Embryonic facial prominence (tissue), 1 donor: Measurements from ENCODE around the gene SEMA4D.

Experiments
- DNase-seq: peaks from one replicate; pipeline ENCODE4 v3.0.0-alpha.2; 2016; ENCODE audit errors: extremely low spot score

The SEMA4D gene

DNA sequence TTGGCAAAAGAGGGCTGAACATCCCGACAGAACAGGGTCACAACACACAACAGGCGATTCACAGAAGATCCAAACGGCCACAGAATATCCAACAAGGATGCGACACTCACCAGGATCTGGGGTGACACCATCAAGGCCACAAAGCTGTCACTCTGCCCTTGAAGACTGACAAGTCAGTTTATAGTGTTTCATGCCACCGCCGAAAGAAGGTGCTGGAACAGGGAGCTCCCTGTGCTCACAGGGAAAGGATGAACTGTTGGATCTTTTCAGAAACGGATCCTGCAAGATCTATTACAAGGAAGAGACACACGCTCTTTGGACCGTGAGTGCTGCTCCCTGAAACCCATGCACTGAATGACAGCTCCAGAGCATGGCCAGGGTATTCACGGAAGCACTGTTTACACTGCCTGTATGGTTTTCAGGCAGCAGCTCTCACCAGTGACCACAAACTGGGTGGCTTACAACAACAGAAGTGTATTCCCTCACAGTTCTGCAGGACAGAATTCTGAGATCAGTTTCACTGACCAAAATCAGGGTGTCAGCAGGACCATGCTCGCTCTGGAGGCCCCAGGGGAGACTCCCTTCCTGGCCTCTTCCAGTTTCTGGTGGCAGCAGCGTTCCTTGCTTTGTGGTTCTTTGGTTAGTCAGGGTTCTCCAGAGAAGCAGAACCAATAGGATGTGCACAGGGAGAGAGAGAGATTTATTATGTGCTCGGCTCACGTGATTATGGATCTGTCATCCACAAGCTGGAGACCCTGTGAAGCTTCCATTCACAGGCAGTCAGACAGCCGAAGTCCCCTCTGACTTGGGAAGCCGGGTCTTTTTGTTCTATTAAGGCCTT, 52.8 kb downstream of the SEMA4D start:
- DNase-seq, result no peak

DNA sequence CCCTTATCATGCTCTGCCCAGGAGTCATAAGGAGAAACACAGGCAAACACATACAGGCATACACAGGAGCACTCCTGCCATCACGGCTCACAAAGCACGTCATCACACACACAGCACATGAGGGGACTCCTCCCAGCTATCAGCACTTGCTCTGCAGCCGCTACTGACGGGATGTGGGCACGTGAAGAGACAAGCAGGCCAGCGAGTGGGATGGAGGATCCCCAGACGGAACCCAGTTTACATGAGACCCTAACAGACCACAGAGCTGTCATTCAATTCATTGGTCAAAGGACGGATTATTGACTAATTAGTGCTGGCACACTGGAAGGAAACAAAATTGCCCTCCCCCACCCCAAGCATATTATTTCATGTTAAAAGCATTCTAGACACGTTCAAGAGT, 53.6 kb downstream of the SEMA4D start:
- no peak for DNase-seq

DNA sequence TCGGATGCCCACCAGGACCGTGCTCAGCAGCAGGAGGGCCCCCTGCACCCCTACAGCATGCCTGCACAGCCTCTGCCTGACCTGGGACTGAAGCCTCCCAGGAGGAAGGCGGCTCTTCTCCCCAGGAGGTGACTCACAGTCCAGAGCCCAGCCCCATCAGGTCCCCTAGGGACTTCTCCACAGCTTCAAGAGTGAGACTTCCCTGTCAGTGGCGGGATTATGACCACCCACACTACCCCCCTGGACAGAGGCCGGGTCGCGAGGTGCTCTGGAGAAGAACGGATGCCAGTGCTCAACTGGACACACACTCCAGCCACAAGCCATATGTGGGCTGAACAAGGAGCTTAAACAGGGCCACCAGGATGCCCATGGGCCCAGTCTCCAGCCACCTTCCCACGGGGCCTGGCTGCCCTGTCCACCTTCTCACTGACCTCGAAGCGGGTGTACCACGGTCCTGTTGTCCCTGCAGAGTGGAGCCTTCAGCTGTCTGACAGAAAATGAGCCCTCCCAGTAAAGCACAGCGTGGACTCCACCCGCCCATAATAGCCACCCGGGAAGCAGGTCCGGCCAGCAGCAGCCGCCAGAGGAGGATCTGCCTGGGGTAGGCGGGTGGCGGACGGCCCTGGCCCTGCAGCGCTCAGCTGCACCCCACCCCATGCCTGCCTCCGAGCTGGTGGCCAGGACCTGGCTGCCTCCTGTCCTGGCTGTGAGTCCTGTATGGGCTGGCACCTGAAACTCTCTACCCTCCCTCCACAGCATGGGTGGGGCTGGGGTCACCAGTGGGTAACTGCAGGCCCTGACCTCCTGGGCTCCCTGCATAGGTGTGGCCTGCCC, 54.7 kb downstream of the SEMA4D start:
- DNase-seq, result no peak

DNA sequence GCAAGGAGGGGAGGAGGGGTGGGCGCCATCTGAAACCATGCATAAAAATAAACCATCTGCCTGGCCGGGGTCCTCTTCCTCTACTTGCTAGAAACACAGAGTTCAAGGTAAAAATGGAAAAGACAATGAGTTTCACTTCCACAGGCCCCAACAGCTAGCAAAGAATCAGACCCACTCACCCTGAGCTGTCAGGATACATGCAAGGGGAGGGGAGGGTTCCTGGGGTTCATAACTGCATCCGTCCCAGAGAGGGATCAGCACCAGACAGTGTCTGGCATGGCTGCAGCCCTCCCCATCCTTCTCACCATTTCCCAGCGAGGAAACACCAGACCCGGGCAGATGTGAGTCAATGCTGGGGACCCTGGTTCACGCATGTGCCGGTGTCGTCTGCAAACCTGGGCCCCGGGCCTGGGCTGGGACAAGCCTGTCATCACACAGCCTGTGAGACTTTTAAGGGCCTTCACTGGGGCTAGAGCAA, 55.4 kb downstream of the SEMA4D start:
- no peak for DNase-seq

DNA sequence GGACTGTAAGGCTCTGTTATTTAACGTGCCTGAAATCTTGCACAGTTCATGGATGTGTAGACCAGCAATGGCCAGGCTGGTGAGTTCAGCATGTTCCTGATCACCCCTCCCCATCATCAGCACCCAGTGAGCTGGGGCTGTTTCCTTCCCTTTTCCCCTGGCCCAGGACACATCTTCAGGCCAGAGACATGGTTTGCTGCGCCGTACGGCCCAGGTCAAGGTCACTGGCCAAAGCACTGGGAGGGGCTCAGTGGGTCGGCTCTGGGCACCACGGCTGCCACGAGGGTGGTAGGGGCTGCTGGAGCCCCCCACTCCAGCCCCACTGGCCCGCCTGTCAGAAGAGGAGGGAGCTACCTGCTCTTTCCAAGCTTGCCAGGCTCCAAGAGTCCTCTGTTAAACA, 55.9 kb downstream of the SEMA4D start:
- no peak for DNase-seq

DNA sequence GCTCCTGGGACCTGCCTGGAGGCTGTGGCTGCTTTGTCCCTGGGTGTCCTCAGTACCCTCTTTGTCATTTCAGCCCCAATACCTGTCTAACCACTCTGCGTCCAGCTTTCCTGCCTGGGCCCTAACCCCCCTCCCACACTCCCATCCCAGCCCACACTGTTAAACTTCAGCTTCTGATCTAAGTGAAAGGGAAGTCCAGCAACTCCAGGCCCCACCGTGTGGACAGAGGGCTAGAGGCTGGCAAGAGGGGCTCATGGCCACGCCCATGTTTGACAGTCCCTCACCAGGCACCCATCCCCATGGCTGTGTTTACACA, 56.3 kb downstream of the SEMA4D start:
- no peak for DNase-seq

DNA sequence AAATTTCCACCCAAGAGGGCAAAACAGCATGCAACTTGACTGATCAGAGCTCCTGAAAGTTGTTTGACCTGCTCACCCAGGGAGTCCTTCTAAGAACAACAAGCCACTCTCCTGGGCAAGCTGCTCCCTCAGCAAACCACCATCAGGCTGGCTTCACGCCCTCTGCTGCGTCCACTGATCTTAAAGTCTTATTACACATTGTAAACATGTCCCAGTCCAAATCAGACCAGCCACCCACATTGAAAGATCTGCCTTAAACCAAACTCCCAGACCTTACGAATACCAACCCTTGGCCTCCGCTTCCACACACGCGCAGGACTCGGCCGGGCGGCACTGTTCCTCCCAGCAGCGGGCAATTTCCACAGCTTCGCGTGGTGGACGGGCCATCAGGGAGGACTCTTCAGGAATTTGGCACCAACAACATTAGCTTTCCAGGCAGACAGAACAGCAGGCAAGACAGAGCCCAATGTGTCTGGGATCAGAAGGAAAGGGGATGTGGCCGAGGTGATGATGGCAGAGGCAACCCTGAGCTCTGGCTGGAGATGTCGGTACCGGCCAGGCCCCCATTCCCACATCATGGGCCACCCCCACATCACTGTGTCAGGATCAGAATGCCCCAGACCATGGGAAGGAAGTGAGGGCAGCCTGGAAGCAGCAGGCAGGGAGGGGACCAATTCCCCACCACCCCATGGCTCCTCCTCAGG, 56.8 kb downstream of the SEMA4D start:
- no peak for DNase-seq

DNA sequence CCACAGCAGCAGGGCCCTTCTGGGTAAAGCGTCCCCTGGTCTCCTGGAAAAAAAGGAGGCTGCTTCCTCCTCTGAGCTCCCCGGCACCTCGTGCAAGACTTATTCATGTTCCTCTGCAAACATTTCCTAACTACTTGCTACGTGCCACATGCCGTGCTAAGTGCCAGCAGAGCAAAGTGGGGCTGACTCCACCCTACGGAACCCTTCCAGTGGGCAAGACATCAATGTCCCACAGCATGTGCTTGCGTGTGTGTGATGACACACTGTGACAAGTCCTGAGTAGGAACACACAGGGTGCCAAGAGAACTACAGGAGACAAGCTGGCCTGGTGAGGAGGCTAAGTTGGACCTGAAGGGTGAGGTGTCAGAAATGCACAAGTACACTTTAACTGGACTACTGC, 57.4 kb downstream of the SEMA4D start:
- DNase-seq, result no peak

DNA sequence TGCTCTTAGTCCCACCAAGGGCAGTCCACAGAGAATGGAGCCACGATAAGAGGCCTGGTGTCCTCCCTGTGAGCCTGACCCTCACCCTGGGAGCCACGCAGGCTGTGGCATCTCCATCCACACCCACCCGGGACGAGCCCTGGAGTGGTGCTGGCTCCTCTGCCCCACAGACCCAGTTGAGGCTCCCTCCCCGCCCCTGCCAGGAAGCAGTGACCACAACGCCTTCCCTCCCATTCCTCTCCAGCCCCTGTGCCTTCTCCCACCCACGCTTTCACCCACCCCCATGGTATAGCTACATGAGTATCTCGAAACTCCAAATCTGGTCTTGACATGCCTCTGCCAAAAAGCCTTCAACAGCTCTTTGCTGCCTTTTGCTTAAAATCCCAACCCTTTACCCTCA, 57.9 kb downstream of the SEMA4D start:
- DNase-seq, result no peak

DNA sequence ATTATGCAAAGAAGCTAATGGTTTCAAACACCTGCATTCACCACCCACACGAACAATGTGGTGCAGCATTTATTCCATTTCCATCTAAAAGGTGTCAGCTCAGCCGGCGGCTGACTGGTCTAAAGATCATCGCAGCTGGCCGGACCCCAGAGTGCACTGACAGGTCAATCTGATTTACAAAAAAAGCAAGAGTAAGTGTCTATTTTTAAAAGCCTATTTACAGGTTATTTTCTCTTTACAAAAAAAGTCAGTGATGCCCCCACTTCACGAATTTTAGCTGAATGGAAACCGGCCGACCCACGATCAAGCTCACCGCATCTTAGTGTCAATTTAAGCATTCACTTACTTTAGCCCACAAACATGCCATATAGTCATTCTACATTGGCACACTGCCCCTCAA, 58.3 kb downstream of the SEMA4D start:
- DNase-seq, result no peak

DNA sequence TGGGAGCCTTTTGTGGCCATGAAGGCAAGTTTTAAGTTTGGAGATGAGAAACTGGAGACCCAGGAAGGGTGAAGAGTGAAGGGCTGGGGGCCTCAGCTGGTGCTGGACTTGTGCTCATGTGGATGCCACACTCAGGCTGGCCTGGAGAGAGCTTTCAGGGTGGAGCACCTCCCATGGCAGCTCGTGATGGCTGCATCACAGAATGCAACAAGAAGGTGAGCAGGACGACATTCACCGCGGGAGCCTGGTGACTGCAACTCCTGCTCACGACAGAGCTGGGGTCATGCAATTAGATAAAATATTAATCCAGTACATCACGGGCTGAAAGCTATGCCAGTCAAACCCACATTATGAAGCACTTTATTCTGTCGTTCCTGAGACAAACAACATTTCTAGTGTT, 59.7 kb downstream of the SEMA4D start:
- no peak for DNase-seq

DNA sequence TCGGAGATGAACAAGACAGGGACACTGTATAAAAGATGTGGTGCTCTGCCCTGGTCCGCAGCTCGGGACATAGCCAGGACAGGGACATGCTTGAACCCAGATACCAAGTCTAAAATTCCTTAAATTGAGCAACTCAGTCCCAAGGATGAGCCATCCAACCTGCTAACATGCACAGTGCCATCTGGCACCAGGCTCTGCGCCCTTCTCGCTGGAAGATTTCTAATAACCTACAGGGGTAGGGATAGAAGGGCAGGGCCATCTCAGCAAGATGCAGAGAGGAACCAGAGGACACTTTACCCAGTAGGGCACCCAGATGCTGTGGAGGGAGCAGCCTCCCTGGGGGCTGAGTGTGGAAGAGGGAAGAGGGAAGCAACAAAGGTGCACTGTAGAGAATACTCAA, 60.1 kb downstream of the SEMA4D start:
- DNase-seq, result no peak

DNA sequence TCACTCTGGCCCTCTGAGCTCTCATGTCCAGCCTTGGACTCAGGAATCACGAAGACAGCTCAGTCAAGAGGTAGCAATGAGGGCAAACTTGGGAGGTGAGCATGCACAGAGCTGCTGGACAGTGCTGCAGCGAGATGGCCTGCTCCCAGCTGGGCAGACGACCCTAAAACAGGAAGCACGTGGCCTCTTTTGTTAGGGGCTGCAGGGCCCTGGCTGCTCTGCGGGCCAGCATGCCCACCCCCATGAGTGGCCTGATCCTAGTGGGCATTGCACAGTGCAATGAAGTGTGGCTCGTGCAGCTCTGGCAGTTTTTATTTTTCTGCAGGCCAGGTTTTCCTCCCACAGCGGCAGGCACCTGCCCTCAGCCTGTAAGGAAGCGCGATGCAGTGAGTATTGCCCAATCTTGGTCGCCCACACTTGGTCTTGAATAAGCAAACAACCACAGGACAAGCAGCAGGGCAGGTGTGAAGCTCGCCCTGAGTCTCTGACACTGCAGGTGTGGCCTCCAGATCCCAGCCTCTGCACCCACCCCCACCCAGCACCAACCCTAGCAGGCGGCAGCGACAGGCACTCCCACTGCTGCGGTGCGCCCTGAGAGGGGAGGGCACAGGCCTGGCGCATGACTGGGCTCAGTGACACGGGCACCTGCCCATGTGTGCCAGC, 60.8 kb downstream of the SEMA4D start:
- no peak for DNase-seq

DNA sequence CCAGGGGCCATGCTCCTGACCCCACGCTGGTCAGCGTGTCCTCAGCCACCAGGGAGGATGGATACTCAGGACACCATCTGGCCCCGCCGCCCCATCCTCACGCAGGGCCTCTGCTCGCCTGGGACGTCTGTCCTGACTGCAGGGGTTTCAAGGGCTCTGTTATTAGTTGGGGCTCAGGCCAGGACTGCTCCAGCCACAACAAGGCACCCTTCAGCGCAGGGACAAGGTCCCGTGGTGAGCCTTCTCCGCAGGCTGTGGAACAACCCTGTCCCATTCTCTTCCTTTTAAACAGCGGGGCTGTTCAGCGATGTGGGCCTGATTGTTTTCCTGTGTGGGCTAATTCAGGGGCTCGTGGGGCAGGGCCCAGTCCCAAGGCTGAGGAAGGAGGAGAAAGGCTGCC, 61.6 kb downstream of the SEMA4D start:
- no peak for DNase-seq

DNA sequence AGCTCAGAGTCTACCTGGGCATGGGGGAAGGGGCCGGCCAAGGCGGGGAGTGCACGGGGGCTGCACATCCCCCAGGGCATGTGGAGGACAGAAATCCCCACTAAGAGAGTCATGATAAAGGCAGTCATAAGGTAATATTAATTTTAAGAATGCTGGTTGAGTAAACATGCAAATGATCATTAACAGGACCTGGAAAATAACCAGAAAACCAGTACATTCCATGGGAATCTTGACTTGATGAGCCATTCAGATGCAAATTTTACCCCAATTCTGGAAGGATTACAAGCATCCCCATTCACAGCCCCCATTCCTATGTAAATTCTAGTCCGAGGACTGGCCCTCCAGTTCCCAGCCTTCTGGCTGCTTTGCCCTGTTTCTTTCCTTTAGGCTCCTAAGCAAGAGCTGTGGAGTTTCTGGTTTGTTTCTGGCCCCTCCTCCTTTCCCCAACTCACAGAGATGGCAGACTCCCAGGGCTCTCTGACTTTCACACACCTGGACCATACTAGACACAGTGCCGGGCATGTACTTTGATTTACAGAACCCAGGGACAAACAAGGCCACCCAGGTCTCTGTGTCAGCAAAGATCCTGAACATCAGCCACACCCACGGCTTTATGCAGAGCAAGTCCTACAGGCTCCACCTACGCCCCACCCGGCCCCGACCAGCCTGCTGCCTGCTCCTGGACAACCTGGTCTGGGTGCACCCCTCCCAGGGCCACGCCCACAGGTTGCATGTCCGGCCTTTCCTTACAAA, 62.7 kb downstream of the SEMA4D start:
- no peak for DNase-seq

DNA sequence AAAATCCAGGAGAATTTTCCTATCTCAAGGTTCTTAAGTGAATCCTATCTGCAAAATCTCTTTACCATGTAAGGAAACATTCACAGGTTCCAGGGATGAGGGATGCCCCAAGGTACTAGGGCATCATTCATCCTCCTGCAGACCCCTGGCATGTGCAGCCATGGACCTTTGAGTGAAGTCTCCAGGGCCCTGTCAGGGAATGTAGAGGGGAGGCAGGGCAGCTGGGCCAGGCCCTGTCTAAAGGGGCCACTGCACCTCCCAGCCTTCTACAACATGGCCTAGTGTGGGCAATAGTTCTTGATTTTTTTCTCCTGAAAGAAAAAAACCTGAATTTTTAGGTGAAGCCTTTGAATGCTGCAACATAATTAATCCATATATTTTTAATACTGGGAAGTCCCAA, 63.3 kb downstream of the SEMA4D start:
- no peak for DNase-seq

DNA sequence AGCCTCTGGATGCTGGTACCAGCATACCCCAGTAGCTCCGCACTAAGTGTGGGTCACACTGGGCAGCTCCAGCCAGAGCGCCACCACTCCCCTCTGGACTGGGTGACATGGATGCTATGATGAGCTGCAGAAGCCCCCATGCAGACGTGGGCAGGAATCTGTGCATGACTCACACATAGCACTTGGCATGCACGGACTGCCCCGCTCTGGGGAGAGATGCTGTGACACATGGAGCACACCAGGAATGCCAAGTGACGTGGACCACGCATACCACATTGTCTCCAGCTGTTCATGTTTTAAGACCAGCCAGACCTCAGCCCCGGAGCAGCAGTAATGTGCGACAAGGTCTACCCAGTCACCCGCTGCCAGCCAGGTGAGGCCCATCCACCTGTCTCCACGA, 64.1 kb downstream of the SEMA4D start:
- DNase-seq, result no peak

DNA sequence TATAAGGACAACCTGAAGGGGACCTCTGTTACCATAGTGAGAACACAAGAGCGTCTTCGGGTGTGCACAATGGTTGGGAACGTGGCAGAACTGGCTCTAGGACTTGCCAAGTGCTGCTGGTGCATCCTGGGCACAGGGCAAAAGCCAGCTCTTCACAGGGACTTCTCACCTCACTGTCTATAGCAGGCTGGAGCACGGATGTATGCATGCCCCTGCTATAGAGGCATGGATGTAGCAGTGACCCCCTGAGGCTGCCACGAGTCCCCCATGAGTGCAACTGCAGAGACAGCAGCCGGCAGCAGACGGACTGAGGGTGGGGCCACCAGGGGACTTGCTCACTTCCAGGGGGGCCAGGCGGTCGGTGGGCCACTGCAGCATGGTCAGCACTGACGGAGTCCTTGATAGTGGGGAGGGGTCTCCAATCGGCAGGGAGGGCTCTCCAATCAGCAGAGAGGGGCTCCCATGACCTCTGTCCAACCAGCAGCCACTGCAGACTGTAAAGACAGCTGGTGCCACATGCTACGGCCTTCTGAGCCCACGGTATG, 64.9 kb downstream of the SEMA4D start:
- no peak for DNase-seq

DNA sequence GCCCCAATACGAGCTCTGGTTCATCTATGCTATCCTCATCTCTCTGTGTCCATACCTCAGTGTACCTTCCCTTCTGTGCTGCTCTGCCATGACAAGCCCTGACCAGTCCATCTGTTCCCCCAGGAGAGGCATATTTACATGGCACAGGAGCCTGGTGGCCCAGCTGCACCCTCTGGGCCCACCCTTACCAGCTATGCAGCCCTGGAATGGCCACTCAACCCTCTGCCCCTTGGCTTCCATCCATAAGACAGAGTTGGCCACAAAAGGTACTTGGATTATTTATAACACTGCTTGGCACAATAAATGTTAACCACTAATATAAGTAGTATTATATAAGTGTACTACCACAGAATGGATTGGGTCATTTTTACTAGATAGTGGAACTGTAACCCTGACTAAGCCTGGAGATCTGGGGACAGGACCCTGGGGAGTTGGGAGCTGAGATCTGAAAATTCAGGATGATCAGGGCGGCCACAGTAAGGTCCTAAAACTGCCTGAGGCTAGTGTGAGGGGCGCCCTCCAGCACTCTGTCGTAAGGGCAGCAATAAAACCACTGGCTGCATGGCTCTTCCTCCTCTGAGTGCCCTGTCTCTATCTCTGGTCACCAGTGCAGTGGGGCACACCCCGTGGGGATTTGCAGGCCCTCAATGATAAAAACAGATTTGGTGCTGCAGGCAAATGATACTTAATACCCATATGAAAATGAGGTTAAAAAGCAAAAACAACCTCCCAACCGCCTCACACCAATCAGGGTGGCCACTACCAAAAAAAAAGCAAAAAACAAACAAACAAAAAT, 65.8 kb downstream of the SEMA4D start:
- DNase-seq, result no peak

DNA sequence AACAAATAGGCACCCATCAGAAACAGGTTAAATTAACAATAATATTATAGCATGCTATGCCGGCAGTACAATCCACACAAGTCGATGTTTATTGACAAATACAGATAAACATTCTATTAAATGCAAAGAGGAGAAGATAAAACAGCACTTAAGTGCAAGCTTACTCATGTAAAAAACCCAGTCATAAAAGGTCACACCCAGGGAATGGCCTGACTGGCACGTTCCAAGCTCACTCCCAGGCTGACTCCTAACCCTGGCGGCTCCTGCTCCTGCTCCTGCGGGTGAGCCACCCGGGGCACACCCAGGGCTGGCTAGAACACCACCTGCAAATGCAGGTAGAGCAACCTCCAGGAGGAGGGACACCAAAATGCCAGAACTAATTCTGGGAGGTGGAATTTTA, 66.9 kb downstream of the SEMA4D start:
- DNase-seq, result no peak
